PC-3 (cell line): Measurements from ENCODE around the gene NINL.

ENCODE experiments used
- EZH2phosphoT487 ChIP-seq: fragments of 300-600 bp; sonication (generic); IDR thresholded peaks from 2 replicates; pipeline ENCODE4 v1.6.1; 2018; ENCODE audit warnings: mild to moderate bottlenecking, antibody characterized with exemption, low read length, borderline replicate concordance
- TF ChIP-seq, protein P1 (sequence below): fragments of 300-600 bp; sonication (generic); conservative IDR thresholded peaks from 2 replicates; pipeline ENCODE4 v1.5.1; 2017; ENCODE audit warnings: antibody characterized with exemption, low read depth, mild to moderate bottlenecking, low read length

DNA sequence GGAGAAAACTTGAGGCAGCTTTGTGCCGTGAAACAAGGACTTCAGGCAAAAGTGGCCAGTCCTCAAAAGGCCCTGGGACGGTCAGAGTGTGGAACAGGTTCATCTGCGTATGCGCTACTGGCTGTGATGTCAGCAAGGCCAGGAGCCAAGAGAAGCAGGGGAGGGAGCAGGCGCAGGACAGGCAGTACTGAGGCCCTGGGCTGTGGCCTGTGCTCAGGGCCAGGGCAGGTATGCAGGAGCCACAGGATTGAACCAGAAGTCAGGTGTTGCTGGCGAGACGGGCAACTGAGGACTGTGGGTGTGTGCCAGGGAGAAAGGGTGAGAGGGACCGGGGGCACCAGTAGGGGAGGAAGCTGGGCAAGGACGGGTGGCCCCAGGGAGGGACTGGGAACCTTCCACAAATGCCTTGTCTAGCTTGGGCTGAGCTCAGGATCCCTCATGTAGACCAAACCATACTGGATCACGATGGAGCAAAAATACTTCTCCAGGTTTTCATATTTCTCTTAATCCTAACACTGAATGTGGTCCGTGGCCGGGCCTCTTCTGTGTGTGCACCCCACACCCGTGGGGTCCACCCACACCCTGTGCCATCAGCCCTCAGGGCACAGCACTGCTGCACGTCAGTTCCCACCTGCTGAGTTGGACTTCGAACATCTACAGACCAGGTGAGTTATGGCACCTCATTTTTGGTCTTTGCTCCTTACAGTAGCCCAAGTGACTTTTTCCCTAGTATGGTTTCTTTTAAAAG lies 131.0 kb downstream of the NINL start:
- TF ChIP-seq, protein P1, sequence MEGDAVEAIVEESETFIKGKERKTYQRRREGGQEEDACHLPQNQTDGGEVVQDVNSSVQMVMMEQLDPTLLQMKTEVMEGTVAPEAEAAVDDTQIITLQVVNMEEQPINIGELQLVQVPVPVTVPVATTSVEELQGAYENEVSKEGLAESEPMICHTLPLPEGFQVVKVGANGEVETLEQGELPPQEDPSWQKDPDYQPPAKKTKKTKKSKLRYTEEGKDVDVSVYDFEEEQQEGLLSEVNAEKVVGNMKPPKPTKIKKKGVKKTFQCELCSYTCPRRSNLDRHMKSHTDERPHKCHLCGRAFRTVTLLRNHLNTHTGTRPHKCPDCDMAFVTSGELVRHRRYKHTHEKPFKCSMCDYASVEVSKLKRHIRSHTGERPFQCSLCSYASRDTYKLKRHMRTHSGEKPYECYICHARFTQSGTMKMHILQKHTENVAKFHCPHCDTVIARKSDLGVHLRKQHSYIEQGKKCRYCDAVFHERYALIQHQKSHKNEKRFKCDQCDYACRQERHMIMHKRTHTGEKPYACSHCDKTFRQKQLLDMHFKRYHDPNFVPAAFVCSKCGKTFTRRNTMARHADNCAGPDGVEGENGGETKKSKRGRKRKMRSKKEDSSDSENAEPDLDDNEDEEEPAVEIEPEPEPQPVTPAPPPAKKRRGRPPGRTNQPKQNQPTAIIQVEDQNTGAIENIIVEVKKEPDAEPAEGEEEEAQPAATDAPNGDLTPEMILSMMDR: no peak
- TF ChIP-seq EZH2phosphoT487: no peak
